Neural progenitor cell (in vitro differentiated cells): ENCODE data around the gene CISD1. TPM values are rescaled to one million over a fixed set of nuclear protein-coding genes. Genes with fewer than 3 reads are reported as not detected.

ENCODE experiments used
- DNase-seq: peaks from one replicate; pipeline ENCODE4 v3.0.0-alpha.2; 2016; ENCODE audit warnings: low spot score
- H2AFZ ChIP-seq: fragments of 200-600 bp; sonication (generic); replicated peaks from 2 replicates; pipeline ENCODE4 v1.6.1; 2016; ENCODE audit warnings: antibody characterized with exemption
- H3F3A ChIP-seq: fragments of 200-600 bp; sonication (generic); 2 replicates; pipeline ENCODE4 v1.6.1; 2016; ENCODE audit warnings: antibody characterized with exemption, low read depth
- H3K27ac ChIP-seq: fragments of 200-600 bp; sonication (generic); 2 replicates; pipeline ENCODE4 v1.5.1; 2016; ENCODE audit warnings: mild to moderate bottlenecking
- H3K27me3 ChIP-seq: fragments of 200-600 bp; sonication (generic); 2 replicates; pipeline ENCODE4 v1.6.1; 2016; ENCODE audit warnings: mild to moderate bottlenecking, moderate library complexity
- H3K36me3 ChIP-seq: fragments of 200-600 bp; sonication (generic); 2 replicates; pipeline ENCODE4 v1.5.1; 2016
- H3K4me1 ChIP-seq: fragments of 200-600 bp; sonication (generic); 2 replicates; pipeline ENCODE4 v1.6.1; 2016; ENCODE audit warnings: mixed run types
- H3K4me2 ChIP-seq: fragments of 200-600 bp; sonication (generic); 2 replicates; pipeline ENCODE4 v1.6.1; 2016
- H3K4me3 ChIP-seq: fragments of 200-600 bp; sonication (generic); 2 replicates; pipeline ENCODE4 v1.5.1; 2016
- H3K79me2 ChIP-seq: fragments of 200-600 bp; sonication (generic); 2 replicates; pipeline ENCODE4 v1.6.1; 2016; ENCODE audit warnings: low read depth
- H3K9ac ChIP-seq: fragments of 200-600 bp; sonication (generic); 2 replicates; pipeline ENCODE4 v1.6.1; 2016
- H3K9me3 ChIP-seq: fragments of 200-600 bp; sonication (generic); 2 replicates; pipeline ENCODE4 v1.5.1; 2016; ENCODE audit warnings: low read depth
- H4K20me1 ChIP-seq: fragments of 200-600 bp; sonication (generic); 2 replicates; pipeline ENCODE4 v1.6.1; 2016; ENCODE audit warnings: low read depth
- H3K27ac Mint-ChIP-seq: 3 replicates; pipeline ENCODE4 v1.8.0; 2021; ENCODE audit warnings: mixed read lengths
- H3K27me3 Mint-ChIP-seq: 2 replicates; pipeline ENCODE4 v1.8.0; 2022; ENCODE audit warnings: low read depth, mild to moderate bottlenecking, inconsistent platforms, moderate library complexity, mixed read lengths; ENCODE audit not compliant: insufficient read depth
- H3K36me3 Mint-ChIP-seq: 3 replicates; pipeline ENCODE4 v1.8.0; 2021; ENCODE audit warnings: mixed read lengths
- H3K4me1 Mint-ChIP-seq: 3 replicates; pipeline ENCODE4 v1.8.0; 2021; ENCODE audit warnings: mixed read lengths
- H3K4me3 Mint-ChIP-seq: 3 replicates; pipeline ENCODE4 v1.8.0; 2021; ENCODE audit warnings: mild to moderate bottlenecking, moderate library complexity, mixed read lengths
- H3K9me3 Mint-ChIP-seq: 3 replicates; pipeline ENCODE4 v1.8.0; 2020; ENCODE audit warnings: mixed read lengths
- EZH2 ChIP-seq: fragments of 200-600 bp; sonication (generic); IDR thresholded peaks from 2 replicates; pipeline ENCODE4 v1.6.1; 2017; ENCODE audit warnings: antibody characterized with exemption, mild to moderate bottlenecking, moderate library complexity
- EZH2phosphoT487 ChIP-seq: fragments of 200-600 bp; sonication (generic); IDR thresholded peaks from 2 replicates; pipeline ENCODE4 v1.6.1; 2017; ENCODE audit warnings: antibody characterized with exemption
- total RNA-seq: library from RNA; depleted of rRNA; stranded (reverse); fragments of >200 nt; gene quantifications from 2 replicates; pipeline ENCODE4 v1.2.3, GENCODE V29; 2015; ENCODE audit warnings: low replicate concordance
- TF ChIP-seq, protein P1 (sequence below): fragments of 200-600 bp; sonication (generic); IDR thresholded peaks from 2 replicates; pipeline ENCODE4 v1.5.1; 2017; ENCODE audit warnings: antibody characterized with exemption, mild to moderate bottlenecking

Gene CISD1
- total RNA-seq, 1 donor from 2014 or later = 27.6 TPM

DNA sequence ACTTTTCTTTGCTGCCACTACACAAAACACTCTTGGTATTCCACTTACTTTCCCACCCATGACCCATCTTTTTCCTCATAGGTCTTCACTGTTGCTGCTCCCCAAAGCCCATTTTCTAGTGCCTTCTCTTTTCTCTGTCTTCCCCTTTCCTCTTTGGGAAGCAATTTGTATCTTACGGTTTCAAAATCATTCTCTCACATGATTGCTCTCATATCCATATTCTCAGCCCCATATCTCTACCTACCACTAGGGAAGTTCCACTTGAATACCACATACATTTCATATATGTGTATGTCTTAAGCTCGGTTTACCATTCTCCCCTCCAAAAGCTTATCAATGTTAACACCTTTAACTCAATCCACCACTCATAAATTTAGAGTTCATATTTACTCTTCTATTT, 62.7 kb downstream of the CISD1 start:
- Mint-ChIP-seq H3K27me3 (peaks cover 5% of the 10 kb centered on the region), H3K4me1 (peaks cover 15% of the 10 kb centered on the region), H3K27ac (no peak overlapping the region), H3K36me3 (peaks cover 2% of the 10 kb centered on the region), H3K9me3 (peaks cover 4% of the 10 kb centered on the region), H3K4me3 (no peak overlapping the region)
- TF ChIP-seq EZH2phosphoT487 (no peak), EZH2 (no peak)
- TF ChIP-seq, protein P1, sequence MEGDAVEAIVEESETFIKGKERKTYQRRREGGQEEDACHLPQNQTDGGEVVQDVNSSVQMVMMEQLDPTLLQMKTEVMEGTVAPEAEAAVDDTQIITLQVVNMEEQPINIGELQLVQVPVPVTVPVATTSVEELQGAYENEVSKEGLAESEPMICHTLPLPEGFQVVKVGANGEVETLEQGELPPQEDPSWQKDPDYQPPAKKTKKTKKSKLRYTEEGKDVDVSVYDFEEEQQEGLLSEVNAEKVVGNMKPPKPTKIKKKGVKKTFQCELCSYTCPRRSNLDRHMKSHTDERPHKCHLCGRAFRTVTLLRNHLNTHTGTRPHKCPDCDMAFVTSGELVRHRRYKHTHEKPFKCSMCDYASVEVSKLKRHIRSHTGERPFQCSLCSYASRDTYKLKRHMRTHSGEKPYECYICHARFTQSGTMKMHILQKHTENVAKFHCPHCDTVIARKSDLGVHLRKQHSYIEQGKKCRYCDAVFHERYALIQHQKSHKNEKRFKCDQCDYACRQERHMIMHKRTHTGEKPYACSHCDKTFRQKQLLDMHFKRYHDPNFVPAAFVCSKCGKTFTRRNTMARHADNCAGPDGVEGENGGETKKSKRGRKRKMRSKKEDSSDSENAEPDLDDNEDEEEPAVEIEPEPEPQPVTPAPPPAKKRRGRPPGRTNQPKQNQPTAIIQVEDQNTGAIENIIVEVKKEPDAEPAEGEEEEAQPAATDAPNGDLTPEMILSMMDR = no peak
- H4K20me1 ChIP-seq = peaks cover 12% of the 10 kb centered on the region
- no peak overlapping the region for H3K4me3 ChIP-seq
- no peak for DNase-seq
- no peak overlapping the region for H3K27ac ChIP-seq
- H3K4me1 ChIP-seq = peaks cover 2% of the 10 kb centered on the region
- H3K27me3 ChIP-seq = no peaks in the 10 kb centered on the region
- H3K9ac ChIP-seq = no peak overlapping the region
- H3F3A ChIP-seq = no peaks in the 10 kb centered on the region
- no peaks in the 10 kb centered on the region for H3K9me3 ChIP-seq
- peaks cover 18% of the 10 kb centered on the region for H3K79me2 ChIP-seq
- H3K36me3 ChIP-seq = no peaks in the 10 kb centered on the region
- no peak overlapping the region for H3K4me2 ChIP-seq
- no peak overlapping the region for H2AFZ ChIP-seq

DNA sequence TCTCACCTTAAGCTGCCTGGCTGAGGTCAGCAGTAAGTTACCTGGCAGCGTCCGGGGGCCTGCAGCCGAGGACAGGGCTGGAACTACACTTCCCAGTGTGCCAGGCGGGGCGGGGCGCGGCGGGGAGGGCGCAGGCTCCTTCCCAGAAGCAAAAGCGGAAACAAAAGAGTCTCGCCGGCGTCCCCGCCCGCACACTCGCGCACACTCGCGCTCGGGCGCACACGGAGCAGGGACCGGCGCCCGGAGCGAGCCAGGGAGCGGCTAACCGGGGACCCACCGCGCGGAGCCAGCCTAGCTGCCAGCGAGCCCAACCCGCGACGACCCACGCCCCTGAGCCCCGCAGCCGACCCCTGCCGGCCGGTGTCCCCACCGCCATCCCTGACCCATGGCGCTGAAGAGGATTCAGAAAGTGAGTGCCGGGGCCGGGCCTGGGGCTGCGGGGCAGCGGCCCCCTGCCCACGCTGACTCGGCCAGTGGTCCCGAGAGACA, 65.9 kb downstream of the CISD1 start, which contains the start of gene UBE2D1:
UBE2D1 (plus strand) TSS at position 190 of the 489 bp plus-strand sequence; CDS start at position 386, 196 bp downstream.
- H3K27ac Mint-ChIP-seq = peak within 1 kb of the TSS; percentile 84
- peak within 1 kb of the TSS; percentile 99 for H3K4me3 Mint-ChIP-seq
- TF ChIP-seq EZH2phosphoT487 (no peak), EZH2 (no peak)
- TF ChIP-seq, protein P1 = peak; percentile 51

DNA sequence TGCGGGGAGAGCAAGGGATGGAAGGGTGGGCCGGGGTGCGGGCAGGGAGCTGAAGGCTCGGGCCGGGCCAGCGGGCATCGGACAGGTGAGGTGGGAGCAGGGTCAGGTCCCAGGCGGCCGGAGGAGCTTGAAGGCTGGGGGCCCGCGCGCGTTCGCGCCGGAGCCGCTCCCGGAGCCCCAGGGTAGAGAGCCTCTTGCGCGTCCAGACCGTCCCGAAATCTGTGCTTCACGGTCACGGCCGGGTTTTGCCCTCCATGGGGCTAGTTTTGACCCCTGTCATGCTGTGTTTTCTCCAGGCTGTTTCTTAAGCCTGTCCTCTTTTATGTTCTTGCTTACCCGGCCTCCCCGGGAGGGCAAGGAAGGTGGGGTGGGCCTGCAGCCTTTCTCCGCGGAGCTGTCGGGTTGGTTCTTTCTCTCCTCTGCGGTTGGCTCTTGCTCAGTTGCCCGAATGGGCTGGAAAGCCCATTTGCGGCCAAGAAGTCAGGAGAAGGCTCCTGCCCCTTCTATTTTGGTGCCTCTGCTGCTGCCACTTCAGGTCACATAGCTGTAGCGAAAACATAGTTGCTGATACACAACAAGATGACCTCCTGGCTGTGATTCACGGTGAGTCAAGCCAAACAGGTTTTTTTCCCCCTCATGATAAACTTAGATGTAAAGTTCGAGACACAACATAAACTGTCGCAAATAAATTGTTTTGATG, 66.5 kb downstream of the CISD1 start:
- peak overlapping the region; percentile 79 for H3K4me2 ChIP-seq
- H3K27me3 ChIP-seq = no peaks in the 10 kb centered on the region
- peaks cover 30% of the 10 kb centered on the region for H4K20me1 ChIP-seq
- H3K4me1 ChIP-seq = peaks cover 4% of the 10 kb centered on the region
- H3K27ac ChIP-seq = no peak overlapping the region
- H3K4me1 Mint-ChIP-seq = peaks cover 17% of the 10 kb centered on the region
- peak overlapping the region; percentile 49 for H3K9ac ChIP-seq
- peak; percentile 33 for DNase-seq
- no peaks in the 10 kb centered on the region for H3K9me3 Mint-ChIP-seq
- H3K36me3 Mint-ChIP-seq = peaks cover 5% of the 10 kb centered on the region
- H3F3A ChIP-seq = no peaks in the 10 kb centered on the region
- H3K79me2 ChIP-seq = peaks cover 56% of the 10 kb centered on the region
- no peaks in the 10 kb centered on the region for H3K36me3 ChIP-seq
- peak; percentile 42 for TF ChIP-seq EZH2
- no peak for TF ChIP-seq EZH2phosphoT487
- H3K9me3 ChIP-seq = no peaks in the 10 kb centered on the region
- H3K4me3 ChIP-seq = peak overlapping the region; percentile 91
- peaks cover 5% of the 10 kb centered on the region for H3K27me3 Mint-ChIP-seq
- peak overlapping the region; percentile 84 for H3K27ac Mint-ChIP-seq
- H3K4me3 Mint-ChIP-seq = peak overlapping the region; percentile 99
- peak overlapping the region; percentile 94 for H2AFZ ChIP-seq

More for the DNA sequence above, 65.9 kb downstream of the CISD1 start, which contains the start of gene UBE2D1:
- Histone ChIP-seq H3K4me3 (peak within 1 kb of the TSS; percentile 91), H3K9me3 (no peaks in the 10 kb centered on the region), H3K79me2 (peaks cover 50% of the 10 kb centered on the region), H2AFZ (peak within 1 kb of the TSS; percentile 94), H3K27me3 (no peaks in the 10 kb centered on the region), H4K20me1 (peaks cover 30% of the 10 kb centered on the region), H3K4me2 (peak within 1 kb of the TSS; percentile 79), H3K4me1 (peaks cover 4% of the 10 kb centered on the region), H3F3A (no peaks in the 10 kb centered on the region), H3K36me3 (no peaks in the 10 kb centered on the region), H3K27ac (no peak within 1 kb of the TSS), H3K9ac (peak within 1 kb of the TSS; percentile 49)
- Mint-ChIP-seq H3K27me3 (peaks cover 5% of the 10 kb centered on the region), H3K36me3 (peaks cover 5% of the 10 kb centered on the region), H3K9me3 (no peaks in the 10 kb centered on the region), H3K4me1 (peaks cover 17% of the 10 kb centered on the region)
- DNase-seq = peak; percentile 84

DNA sequence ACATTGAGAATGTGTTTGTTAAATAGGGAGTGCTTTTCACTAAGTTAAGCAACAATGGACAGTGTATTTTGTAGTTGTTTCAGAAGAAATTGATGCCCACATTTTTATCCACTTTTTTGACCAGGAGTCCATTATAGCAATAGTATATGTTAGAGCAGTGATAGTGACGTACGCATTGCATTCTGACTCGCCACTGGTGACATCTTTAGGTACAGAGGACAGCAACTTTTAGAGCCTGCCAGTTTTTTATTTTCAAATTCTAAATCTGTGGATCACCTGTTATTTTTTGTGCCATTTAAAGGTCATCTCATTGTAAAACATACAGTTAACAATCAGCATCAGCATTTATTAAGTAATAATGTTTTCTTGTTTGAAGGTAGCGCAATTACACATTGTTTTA, 67.3 kb downstream of the CISD1 start:
- peak overlapping the region; percentile 91 for H3K4me3 ChIP-seq
- H3K36me3 ChIP-seq = no peaks in the 10 kb centered on the region
- no peaks in the 10 kb centered on the region for H3K27me3 ChIP-seq
- peaks cover 64% of the 10 kb centered on the region for H3K79me2 ChIP-seq
- no peak overlapping the region for H2AFZ ChIP-seq
- no peak overlapping the region for H3K9ac ChIP-seq
- no peaks in the 10 kb centered on the region for H3K9me3 ChIP-seq
- Mint-ChIP-seq H3K4me3 (peak overlapping the region; percentile 99), H3K9me3 (no peaks in the 10 kb centered on the region), H3K27me3 (peaks cover 5% of the 10 kb centered on the region), H3K27ac (no peak overlapping the region), H3K36me3 (peaks cover 5% of the 10 kb centered on the region), H3K4me1 (peaks cover 17% of the 10 kb centered on the region)
- DNase-seq = no peak
- no peak overlapping the region for H3K27ac ChIP-seq
- H3F3A ChIP-seq = no peaks in the 10 kb centered on the region
- peak overlapping the region; percentile 79 for H3K4me2 ChIP-seq
- peaks cover 4% of the 10 kb centered on the region for H3K4me1 ChIP-seq
- H4K20me1 ChIP-seq = peaks cover 30% of the 10 kb centered on the region
- TF ChIP-seq EZH2phosphoT487 = no peak
- TF ChIP-seq EZH2 = no peak
- TF ChIP-seq, protein P1 = no peak
